NT2/D1 (cell line): ENCODE measurements around the gene TCHH.

Experiments used
- YY1 ChIP-seq: IDR thresholded peaks from 2 replicates; pipeline ENCODE4 v1.6.1; 2011; ENCODE audit not compliant: insufficient read length, insufficient read depth
- ZNF274 ChIP-seq: IDR thresholded peaks from 2 replicates; pipeline ENCODE4 v1.6.1; 2011; ENCODE audit warnings: mild to moderate bottlenecking, low read depth, low read length

DNA sequence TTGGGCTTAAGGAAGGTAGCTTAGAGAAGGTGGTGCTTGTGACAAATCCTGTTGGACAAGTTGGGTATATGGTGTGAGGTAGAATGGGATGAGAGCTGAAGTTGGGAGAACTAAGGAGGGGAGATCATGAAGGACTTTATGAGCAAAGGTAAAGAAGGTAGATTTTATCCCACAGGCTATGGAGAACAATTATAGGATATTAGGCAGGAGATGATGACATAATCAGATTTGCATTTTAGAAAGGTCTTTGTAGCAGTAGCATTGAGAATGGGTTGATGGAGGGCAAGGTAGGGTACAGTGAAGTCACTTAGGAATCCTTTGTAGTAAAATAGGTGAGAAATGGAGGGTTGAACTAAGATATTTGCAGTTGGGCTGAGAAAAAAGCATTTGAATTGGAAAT lies 14.9 kb upstream of the TCHH start:
- TF ChIP-seq YY1 (no peak), ZNF274 (no peak)
